GM21360 (cell line): Measurements from ENCODE around the gene MEIKIN.

Experiments used
- ATAC-seq: cut with Tn5 transposase; IDR thresholded peaks from one replicate; pipeline ENCODE4 v1.9.1; 2021; ENCODE audit warnings: mild to moderate bottlenecking, moderate library complexity; ENCODE audit not compliant: unreplicated experiment

The MEIKIN gene

GRCh38 chr5:131945551-131946168 is at the start of gene MEIKIN:
Gene MEIKIN, minus strand, starts transcription at chr5:131945663. Its CDS starts 158 bp downstream, at chr5:131945505.
- no peak for ATAC-seq

- ATAC-seq = no peak
Measured at GRCh38 chr5:131994533-131995226, 49.2 kb upstream of the MEIKIN start.

GRCh38 chr5:131994090-131994489 is 48.6 kb upstream of the MEIKIN start:
- no peak for ATAC-seq

- ATAC-seq = no peak
Measured at GRCh38 chr5:131993676-131994075, 48.2 kb upstream of the MEIKIN start.

GRCh38 chr5:131992370-131992769 is 46.9 kb upstream of the MEIKIN start:
- ATAC-seq = no peak

- no peak for ATAC-seq
Measured at GRCh38 chr5:131991593-131992324, 46.3 kb upstream of the MEIKIN start.

- ATAC-seq = no peak
Measured at GRCh38 chr5:131990716-131991115, 45.3 kb upstream of the MEIKIN start.

GRCh38 chr5:131988601-131989000 is 43.1 kb upstream of the MEIKIN start:
- ATAC-seq = no peak

GRCh38 chr5:131987251-131987650 is 41.8 kb upstream of the MEIKIN start:
- ATAC-seq = no peak

- ATAC-seq = no peak
Measured at GRCh38 chr5:131986161-131986912, 40.9 kb upstream of the MEIKIN start.

GRCh38 chr5:131984956-131985665 is 39.6 kb upstream of the MEIKIN start:
- ATAC-seq = no peak

- no peak for ATAC-seq
Measured at GRCh38 chr5:131983244-131983771, 37.8 kb upstream of the MEIKIN start.

GRCh38 chr5:131981516-131981915 is 36.1 kb upstream of the MEIKIN start:
- no peak for ATAC-seq

GRCh38 chr5:131980696-131981095 is 35.2 kb upstream of the MEIKIN start:
- ATAC-seq = no peak

GRCh38 chr5:131979816-131980215 is 34.4 kb upstream of the MEIKIN start:
- no peak for ATAC-seq

- ATAC-seq = no peak
Measured at GRCh38 chr5:131977212-131977604, 31.7 kb upstream of the MEIKIN start.

GRCh38 chr5:131976414-131977211 is 31.1 kb upstream of the MEIKIN start:
- no peak for ATAC-seq

GRCh38 chr5:131974956-131975726 is 29.7 kb upstream of the MEIKIN start:
- ATAC-seq = no peak

GRCh38 chr5:131974622-131974955 is 29.1 kb upstream of the MEIKIN start:
- ATAC-seq = no peak
